Hepatic stellate cell (primary cell): ENCODE data around the gene KLHDC4.
"Not testable (repeated sequence)": the region's sequence is repeated elsewhere in the genome, so short reads cannot be mapped to it uniquely, and the experiment has no call there.

ENCODE experiments used
- DNase-seq: peaks from one replicate; pipeline ENCODE4 v3.0.0; 2011; ENCODE audit warnings: low spot score

Gene KLHDC4

GRCh38 chr16:87742781-87743490 lies 22.9 kb downstream of the KLHDC4 start:
- DNase-seq: no peak

- no peak for DNase-seq
Observed at GRCh38 chr16:87741700-87742415, 23.9 kb downstream of the KLHDC4 start.

GRCh38 chr16:87740909-87741424 lies 24.8 kb downstream of the KLHDC4 start:
- DNase-seq: no peak

GRCh38 chr16:87740441-87740840 lies 25.3 kb downstream of the KLHDC4 start:
- no peak for DNase-seq

- DNase-seq: no peak
Observed at GRCh38 chr16:87739801-87740200, 26.0 kb downstream of the KLHDC4 start.

- no peak for DNase-seq
Observed at GRCh38 chr16:87736008-87736382, 29.8 kb downstream of the KLHDC4 start.

GRCh38 chr16:87735270-87736007 lies 30.3 kb downstream of the KLHDC4 start:
- no peak for DNase-seq

GRCh38 chr16:87734644-87735043 lies 31.1 kb downstream of the KLHDC4 start:
- no peak for DNase-seq

GRCh38 chr16:87733190-87733589 lies 32.6 kb downstream of the KLHDC4 start:
- no peak for DNase-seq

GRCh38 chr16:87731607-87732006 lies 34.2 kb downstream of the KLHDC4 start:
- DNase-seq: no peak

- DNase-seq: no peak
Observed at GRCh38 chr16:87729266-87729954, 36.4 kb downstream of the KLHDC4 start.

GRCh38 chr16:87728026-87728425 lies 37.8 kb downstream of the KLHDC4 start:
- DNase-seq: no peak

GRCh38 chr16:87727346-87727745 lies 38.4 kb downstream of the KLHDC4 start:
- no peak for DNase-seq

- DNase-seq: not testable (repeated sequence)
Observed at GRCh38 chr16:87726577-87726976, 39.2 kb downstream of the KLHDC4 start.

GRCh38 chr16:87725596-87726235 lies 40.1 kb downstream of the KLHDC4 start:
- DNase-seq: no peak

- DNase-seq: no peak
Observed at GRCh38 chr16:87724490-87725291, 41.1 kb downstream of the KLHDC4 start.

GRCh38 chr16:87723226-87723623 lies 42.6 kb downstream of the KLHDC4 start:
- no peak for DNase-seq

- DNase-seq: no peak
Observed at GRCh38 chr16:87722590-87723225, 43.1 kb downstream of the KLHDC4 start.

- no peak for DNase-seq
Observed at GRCh38 chr16:87721622-87722585, 43.9 kb downstream of the KLHDC4 start.
